ENCODE measurements around the gene SHROOM1. TPM values are rescaled to one million over a fixed set of nuclear protein-coding genes. Genes with fewer than 3 reads are reported as not detected.
"Not testable (repeated sequence)": the region's sequence is repeated elsewhere in the genome, so short reads cannot be mapped to it uniquely, and the experiment has no call there.

The SHROOM1 gene
- total RNA-seq, 1 experiment from 2014 or later = 13.5 TPM

- BruUV-seq (replicated peaks); CTCF ChIA-PET: not testable (repeated sequence)
Measured at GRCh38 chr5:132804219-132804618, 26.2 kb downstream of the SHROOM1 start.

GRCh38 chr5:132802685-132803066, 27.8 kb downstream of the SHROOM1 start:
- ATAC-seq; POLR2A ChIA-PET; intact Hi-C loops (cut with micrococcal nuclease; ENCODE audit: unreplicated experiment); in situ Hi-C loops (cut with HindIII; ENCODE audit: low pct_unique_long_range_greater_than_20kb, low sequenced_read_pairs); BruUV-seq (replicated peaks); H3K4me3 ChIP-seq (ENCODE audit: low read depth in 2 of 2, low read length in 2 of 2); DNase-seq (ENCODE audit: low read depth, low spot score); H3K4me1 ChIP-seq (ENCODE audit: control insufficient read depth, insufficient read depth, low read length); H3K36me3 ChIP-seq (ENCODE audit: control insufficient read depth, insufficient read depth, low read length); H3K9me3 ChIP-seq (ENCODE audit: control insufficient read depth, insufficient read depth, low read depth, low read length); H3K27ac ChIP-seq (ENCODE audit: low read length); CTCF ChIA-PET; H3K27me3 ChIP-seq (ENCODE audit: control insufficient read depth, insufficient read depth, low read length): not testable (repeated sequence)
- TF ChIP-seq CTCF (IDR thresholded peaks at IDR 0.05) = peak; percentile 21; the same call in 1 of the 2 replicates

More at GRCh38 chr5:132804219-132804618, 26.2 kb downstream of the SHROOM1 start:
- intact Hi-C loops (cut with micrococcal nuclease; ENCODE audit: unreplicated experiment); H3K27ac ChIP-seq (ENCODE audit: low read length); H3K36me3 ChIP-seq (ENCODE audit: control insufficient read depth, insufficient read depth, low read length); H3K9me3 ChIP-seq (ENCODE audit: control insufficient read depth, insufficient read depth, low read depth, low read length); in situ Hi-C loops (cut with HindIII; ENCODE audit: low pct_unique_long_range_greater_than_20kb, low sequenced_read_pairs); POLR2A ChIA-PET; ATAC-seq; DNase-seq (ENCODE audit: low read depth, low spot score); H3K4me1 ChIP-seq (ENCODE audit: control insufficient read depth, insufficient read depth, low read length); H3K27me3 ChIP-seq (ENCODE audit: control insufficient read depth, insufficient read depth, low read length); H3K4me3 ChIP-seq (ENCODE audit: low read depth in 2 of 2, low read length in 2 of 2): not testable (repeated sequence)

GRCh38 chr5:132802044-132802684, 28.3 kb downstream of the SHROOM1 start:
- H3K4me1 ChIP-seq (ENCODE audit: control insufficient read depth, insufficient read depth, low read length) = no peaks in the 10 kb centered on the region
- ChIA-PET POLR2A (interaction anchor here (0.6 kb wide), 1 partner anchor 18 kb away, joined by 4 read pairs; no protein-coding TSS in a partner anchor), CTCF (interaction anchor here (0.6 kb wide), 1 partner anchor 13 kb away, joined by 3 read pairs; no protein-coding TSS in a partner anchor)
- in situ Hi-C loops (cut with HindIII; ENCODE audit: low pct_unique_long_range_greater_than_20kb, low sequenced_read_pairs) (no loop called here), intact Hi-C loops (cut with micrococcal nuclease; ENCODE audit: unreplicated experiment) (no loop called here)
- H3K9me3 ChIP-seq (ENCODE audit: control insufficient read depth, insufficient read depth, low read depth, low read length) = no peaks in the 10 kb centered on the region
- no peak overlapping the region for H3K27ac ChIP-seq (ENCODE audit: low read length)
- H3K36me3 ChIP-seq (ENCODE audit: control insufficient read depth, insufficient read depth, low read length) = no peaks in the 10 kb centered on the region
- DNase-seq (ENCODE audit: low read depth, low spot score) (no peak), ATAC-seq (no peak; the same call in 1 of the 2 replicates)
- H3K4me3 ChIP-seq (ENCODE audit: low read depth in 2 of 2, low read length in 2 of 2) = no peak overlapping the region
- H3K27me3 ChIP-seq (ENCODE audit: control insufficient read depth, insufficient read depth, low read length) = no peaks in the 10 kb centered on the region; the same call in 1 of the 2 replicates
- BruUV-seq (replicated peaks) = no TSS peak
- TF ChIP-seq TCF7L2 (IDR thresholded peaks at IDR 0.05; ENCODE audit: low read depth, low read length) (no peak), CTCF (IDR thresholded peaks at IDR 0.05) (peak; percentile 52), POLR2AphosphoS5 (IDR thresholded peaks at IDR 0.05; ENCODE audit: low read depth, low read length) (no peak), REST (IDR thresholded peaks at IDR 0.05; ENCODE audit: insufficient read depth in 1 of 2, low read depth in 2 of 2, low read length in 1 of 2) (no peak), SIN3A (IDR thresholded peaks at IDR 0.05; ENCODE audit: borderline replicate concordance, insufficient read depth, low read depth, low read length) (no peak)
